Stimulated activated CD8-positive, alpha-beta memory T cell treated with anti-CD3 and anti-CD28 coated beads, Interleukin-15, amount 100 ng/mL, for 4 hours (primary cell): ENCODE measurements around the gene DNAJB1.
A peak's percentile ranks its signal among the peaks of the same experiment; 100 is the strongest.

Source experiments
- DNase-seq, 2 donors: peaks; one replicate each; pipeline ENCODE4 v3.0.0-alpha.2; 2020; ENCODE audit warnings: low read depth in 2 of 2

The DNAJB1 gene

GRCh38 chr19:14473073-14473977 is 44.9 kb downstream of the DNAJB1 start:
- DNase-seq = no peak

DNA sequence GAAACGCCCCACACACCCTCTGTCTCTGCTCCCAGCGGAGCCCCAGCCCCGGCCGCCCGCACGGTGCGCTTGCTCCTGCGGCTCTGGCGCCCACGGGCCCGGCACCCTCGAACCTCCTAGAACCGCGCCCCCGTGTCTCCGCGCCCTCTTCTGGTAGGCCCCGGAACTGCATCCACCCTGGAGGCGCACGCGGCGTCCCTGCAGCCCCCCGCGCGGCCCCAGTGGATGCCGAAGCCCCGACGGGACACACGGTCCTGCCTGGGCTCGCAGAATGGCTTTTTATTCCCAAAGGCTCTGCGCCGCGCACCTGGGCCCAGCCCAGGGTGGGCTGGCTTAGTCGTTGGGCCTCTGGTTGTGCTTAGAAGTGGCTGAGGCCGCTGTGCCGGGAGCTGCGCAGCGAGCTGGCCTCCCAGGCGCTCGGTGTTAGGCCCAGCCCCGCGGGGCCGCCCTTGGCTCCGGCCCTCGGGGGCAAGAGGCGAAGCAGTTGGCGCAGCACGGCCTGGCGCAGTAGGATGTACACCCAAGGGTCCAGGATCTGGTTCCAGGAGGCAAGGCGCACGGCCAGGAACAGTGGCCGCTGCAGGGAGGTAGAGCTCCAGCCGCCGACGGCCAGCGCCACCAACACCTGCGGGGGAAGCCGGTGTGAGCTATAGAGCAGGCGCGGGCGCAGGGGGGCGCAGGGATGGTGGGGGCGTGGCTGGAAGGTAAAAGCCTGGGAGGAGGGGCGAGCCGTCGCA is 45.8 kb downstream of the DNAJB1 start:
- DNase-seq = peak; percentile 68 to 77

DNA sequence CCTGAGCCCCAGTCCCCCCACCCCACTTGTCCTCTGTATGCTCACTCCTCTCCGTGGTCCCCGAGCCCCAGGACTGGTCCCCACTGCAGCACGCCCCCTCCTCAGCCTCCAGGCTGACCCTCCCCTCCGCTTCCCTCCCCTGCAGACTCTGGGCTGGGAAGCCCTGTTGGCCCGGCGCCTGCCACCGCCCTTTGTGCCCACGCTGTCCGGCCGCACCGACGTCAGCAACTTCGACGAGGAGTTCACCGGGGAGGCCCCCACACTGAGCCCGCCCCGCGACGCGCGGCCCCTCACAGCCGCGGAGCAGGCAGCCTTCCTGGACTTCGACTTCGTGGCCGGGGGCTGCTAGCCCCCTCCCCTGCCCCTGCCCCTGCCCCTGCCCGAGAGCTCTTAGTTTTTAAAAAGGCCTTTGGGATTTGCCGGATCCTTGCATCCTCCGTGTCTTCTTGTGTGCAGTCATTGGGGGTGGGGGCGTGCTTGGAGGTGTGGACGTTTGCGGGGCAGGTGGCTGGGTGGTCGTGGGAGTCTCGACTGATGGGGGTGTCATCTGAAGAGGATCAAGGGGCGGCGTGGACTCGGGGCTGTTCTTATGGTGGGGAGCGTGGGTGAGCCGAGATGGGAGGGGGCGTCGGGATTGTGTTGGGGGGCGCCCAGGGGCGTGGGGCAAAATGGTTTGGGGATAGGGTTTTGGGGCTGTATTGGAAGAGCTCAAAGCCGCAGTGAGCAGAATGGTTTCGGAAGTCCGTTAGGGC is 46.6 kb downstream of the DNAJB1 start:
- no peak for DNase-seq

DNA sequence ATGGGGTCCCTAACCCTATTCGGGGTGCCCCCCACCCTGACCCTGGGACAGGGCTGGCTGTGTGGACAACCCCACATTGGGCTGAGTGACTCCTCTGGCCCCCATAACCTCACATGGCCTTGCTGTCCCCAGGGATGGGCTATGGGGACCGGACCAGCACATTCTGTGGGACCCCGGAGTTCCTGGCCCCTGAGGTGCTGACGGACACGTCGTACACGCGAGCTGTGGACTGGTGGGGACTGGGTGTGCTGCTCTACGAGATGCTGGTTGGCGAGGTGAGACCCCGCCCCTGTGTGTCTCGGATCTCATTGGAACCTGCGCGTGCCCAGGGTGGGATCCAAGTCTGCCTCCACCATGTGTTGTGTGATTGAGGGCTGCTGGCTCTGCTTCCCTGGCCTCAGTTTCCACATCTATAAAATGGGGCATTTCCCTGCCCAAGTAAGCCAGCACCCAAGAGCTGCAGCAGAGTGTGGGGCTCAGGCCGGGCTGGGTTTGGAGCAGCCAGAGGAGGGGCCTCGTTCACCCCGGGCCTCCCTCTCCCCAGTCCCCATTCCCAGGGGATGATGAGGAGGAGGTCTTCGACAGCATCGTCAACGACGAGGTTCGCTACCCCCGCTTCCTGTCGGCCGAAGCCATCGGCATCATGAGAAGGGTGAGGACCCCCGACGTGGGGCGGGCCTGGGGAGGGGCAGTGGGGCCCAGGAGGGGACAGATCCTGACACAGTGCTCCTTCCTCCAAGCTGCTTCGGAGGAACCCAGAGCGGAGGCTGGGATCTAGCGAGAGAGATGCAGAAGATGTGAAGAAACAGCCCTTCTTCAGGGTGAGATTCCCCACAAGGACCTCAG is 47.9 kb downstream of the DNAJB1 start:
- DNase-seq = no peak

GRCh38 chr19:14467816-14468215 is 50.4 kb downstream of the DNAJB1 start:
- DNase-seq = no peak

GRCh38 chr19:14467391-14467790 is 50.8 kb downstream of the DNAJB1 start:
- no peak for DNase-seq
